CD4-positive, alpha-beta T cell treated with Interleukin-6 at 100 ng/mL for 8 hours (primary cell): ENCODE data around the gene ALK.

Experiments
- DNase-seq: peaks from one replicate; pipeline ENCODE4 v3.0.0-alpha.2; 2020; ENCODE audit warnings: mixed read lengths, low spot score

The ALK gene

GRCh38 chr2:29448096-29448688 lies 473.2 kb downstream of the ALK start:
- DNase-seq = no peak

GRCh38 chr2:29447513-29447912 lies 473.9 kb downstream of the ALK start:
- no peak for DNase-seq

- no peak for DNase-seq
Observed at GRCh38 chr2:29446847-29447246, 474.5 kb downstream of the ALK start.

GRCh38 chr2:29444150-29444549 lies 477.2 kb downstream of the ALK start:
- no peak for DNase-seq

- DNase-seq = no peak
Observed at GRCh38 chr2:29443627-29444026, 477.8 kb downstream of the ALK start.

- no peak for DNase-seq
Observed at GRCh38 chr2:29443151-29443550, 478.2 kb downstream of the ALK start.

- DNase-seq = no peak
Observed at GRCh38 chr2:29440921-29441623, 480.3 kb downstream of the ALK start.

- DNase-seq = no peak
Observed at GRCh38 chr2:29433920-29434319, 487.5 kb downstream of the ALK start.

- no peak for DNase-seq
Observed at GRCh38 chr2:29433128-29433527, 488.3 kb downstream of the ALK start.

GRCh38 chr2:29431485-29431884 lies 489.9 kb downstream of the ALK start:
- no peak for DNase-seq

- DNase-seq = no peak
Observed at GRCh38 chr2:29430382-29431112, 490.8 kb downstream of the ALK start.

GRCh38 chr2:29426354-29426753 lies 495.0 kb downstream of the ALK start:
- DNase-seq = no peak

GRCh38 chr2:29425866-29426265 lies 495.5 kb downstream of the ALK start:
- no peak for DNase-seq

- DNase-seq = no peak
Observed at GRCh38 chr2:29423061-29423666, 498.2 kb downstream of the ALK start.

- no peak for DNase-seq
Observed at GRCh38 chr2:29420999-29421782, 500.2 kb downstream of the ALK start.

GRCh38 chr2:29420464-29420863 lies 500.9 kb downstream of the ALK start:
- no peak for DNase-seq

GRCh38 chr2:29417630-29418029 lies 503.8 kb downstream of the ALK start:
- no peak for DNase-seq

GRCh38 chr2:29412197-29412925 lies 509.0 kb downstream of the ALK start:
- DNase-seq = no peak

- no peak for DNase-seq
Observed at GRCh38 chr2:29405707-29406106, 515.7 kb downstream of the ALK start.

GRCh38 chr2:29405266-29405665 lies 516.1 kb downstream of the ALK start:
- DNase-seq = no peak

- DNase-seq = no peak
Observed at GRCh38 chr2:29401994-29402393, 519.4 kb downstream of the ALK start.
